H1 (cell line): Measurements from ENCODE around the gene EPG5. TPM values are rescaled to one million over a fixed set of nuclear protein-coding genes. Genes with fewer than 3 reads are reported as not detected.

Experiments
- CTCF ChIA-PET: fragments of 300-600 bp; sonication (Branson Sonifier 250); formaldehyde crosslinking; loops from one replicate; lab custom pipeline; 2021; ENCODE audit not compliant: partially characterized antibody; lab: Charles Lee
- POLR2A ChIA-PET: fragments of 300-600 bp; sonication (Branson Sonifier 250); formaldehyde crosslinking; loops from one replicate; lab custom pipeline; 2021; ENCODE audit warnings: inconsistent platforms; ENCODE audit not compliant: partially characterized antibody; lab: Charles Lee
- DNase-seq, 2 experiments: peaks; one replicate each; pipeline versions ENCODE4 v3.0.0 to v3.0.0-alpha.2; 2010 to 2022; ENCODE audit warnings: low spot score in 2 of 2, low read depth in 1 of 2, mixed read lengths in 1 of 2
- FAIRE-seq: peaks from 2 replicates; lab custom pipeline; 2011; peaks lifted over from hg19 to GRCh38; lab: Jason Lieb, UNC
- H2AFZ ChIP-seq: 2 replicates; pipeline ENCODE4 v1.8.1; 2012; ENCODE audit warnings: low read length, inconsistent platforms
- H2AK5ac ChIP-seq: 2 replicates; pipeline ENCODE4 v1.6.1; 2013; ENCODE audit warnings: low read depth, low read length
- H2BK120ac ChIP-seq: replicated peaks from 2 replicates; pipeline ENCODE3; 2013; ENCODE audit warnings: low read depth, low read length, inconsistent platforms
- H2BK12ac ChIP-seq: 2 replicates; pipeline ENCODE4 v1.6.1; 2013; ENCODE audit warnings: low read depth, low read length
- H2BK15ac ChIP-seq: 2 replicates; pipeline ENCODE4 v1.6.1; 2013; ENCODE audit warnings: low read length
- H2BK20ac ChIP-seq: 2 replicates; pipeline ENCODE4 v1.6.1; 2013; ENCODE audit warnings: low read length
- H2BK5ac ChIP-seq: 2 replicates; pipeline ENCODE4 v1.6.1; 2013; ENCODE audit warnings: low read depth, low read length
- H3K14ac ChIP-seq: 2 replicates; pipeline ENCODE4 v1.6.1; 2013; ENCODE audit warnings: inconsistent platforms; ENCODE audit not compliant: insufficient read length
- H3K18ac ChIP-seq: 2 replicates; pipeline ENCODE4 v1.6.1; 2013; ENCODE audit warnings: low read length; ENCODE audit errors: extremely low read depth
- H3K23ac ChIP-seq: 2 replicates; pipeline ENCODE4 v1.6.1; 2013; ENCODE audit warnings: inconsistent platforms; ENCODE audit not compliant: insufficient read length
- H3K23me2 ChIP-seq: 2 replicates; pipeline ENCODE4 v1.6.1; 2013; ENCODE audit warnings: low read depth, low read length
- H3K27ac ChIP-seq: 2 replicates; pipeline ENCODE4 v1.6.1; 2011; ENCODE audit warnings: low read depth, low read length, inconsistent platforms
- H3K27me3 ChIP-seq, 4 experiments: replicated peaks in 1 of 4; 1 replicate in 1 of 4; 2 replicates in 3 of 4; pipeline versions ENCODE4 v1.6.1 to v1.8.1; 2011 to 2013; ENCODE audit warnings: low read length in 3 of 4, mild to moderate bottlenecking in 3 of 4, inconsistent platforms in 2 of 4, mixed read lengths in 2 of 4, moderate library complexity in 1 of 4; ENCODE audit not compliant: control insufficient read depth in 3 of 4, insufficient read depth in 3 of 4; ENCODE audit errors: extremely low read depth in 1 of 4
- H3K36me3 ChIP-seq, 4 experiments: 2 replicates each; pipeline versions ENCODE4 v1.6.1 to v1.8.1; 2011 to 2013; ENCODE audit warnings: mild to moderate bottlenecking in 4 of 4, low read length in 3 of 4, moderate library complexity in 2 of 4, control low read depth in 1 of 4, inconsistent platforms in 1 of 4; ENCODE audit not compliant: insufficient read depth in 4 of 4, control insufficient read depth in 2 of 4
- H3K4ac ChIP-seq: replicated peaks from 2 replicates; pipeline ENCODE3; 2013; ENCODE audit warnings: low read length, low read depth, mixed read lengths, inconsistent platforms; ENCODE audit not compliant: insufficient read length
- H3K4me1 ChIP-seq, 4 experiments: replicated peaks in 1 of 4; 1 replicate in 1 of 4; 2 replicates in 3 of 4; pipeline versions ENCODE4 v1.6.1 to v1.8.1; 2011 to 2013; ENCODE audit warnings: low read length in 3 of 4, inconsistent platforms in 2 of 4, mixed read lengths in 1 of 4; ENCODE audit not compliant: insufficient read depth in 4 of 4, control insufficient read depth in 3 of 4
- H3K4me2 ChIP-seq, 2 experiments: 2 replicates each; pipeline versions ENCODE4 v1.6.1 to v1.8.1; 2011 to 2013; ENCODE audit warnings: low read depth in 2 of 2, low read length in 2 of 2, control low read depth in 1 of 2, inconsistent platforms in 1 of 2, mild to moderate bottlenecking in 1 of 2; ENCODE audit not compliant: insufficient read depth in 1 of 2
- H3K4me3 ChIP-seq, 4 experiments: fragments of 200-600, 300-600 bp in 1 of 4; sonication (generic), shearing (Covaris generic), sonication (Bioruptor Twin) in 1 of 4; 2 replicates each; pipeline versions ENCODE4 v1.5.1 to v1.8.1; 2011 to 2016; ENCODE audit warnings: low read length in 4 of 4, low read depth in 3 of 4, control low read depth in 2 of 4, inconsistent platforms in 2 of 4, mild to moderate bottlenecking in 2 of 4, mixed read lengths in 1 of 4, moderate library complexity in 1 of 4; ENCODE audit not compliant: insufficient read depth in 2 of 4; ENCODE audit errors: extremely low read depth in 1 of 4
- H3K56ac ChIP-seq: replicated peaks from 2 replicates; pipeline ENCODE3; 2013; ENCODE audit warnings: low read depth, mild to moderate bottlenecking, mixed read lengths, low read length, inconsistent platforms; ENCODE audit not compliant: insufficient read length
- H3K79me1 ChIP-seq: 2 replicates; pipeline ENCODE4 v1.6.1; 2013; ENCODE audit warnings: low read depth, low read length, control low read depth
- H3K79me2 ChIP-seq, 2 experiments: 2 replicates each; pipeline versions ENCODE4 v1.6.1 to v1.8.1; 2012 to 2013; ENCODE audit warnings: low read length in 2 of 2, mild to moderate bottlenecking in 2 of 2, inconsistent platforms in 1 of 2; ENCODE audit not compliant: insufficient read depth in 2 of 2, control insufficient read depth in 1 of 2
- H3K9ac ChIP-seq, 4 experiments: replicated peaks in 1 of 4; 1 replicate in 1 of 4; 2 replicates in 3 of 4; pipeline versions ENCODE4 v1.6.1 to v1.8.1; 2011 to 2013; ENCODE audit warnings: low read depth in 3 of 4, low read length in 3 of 4, control low read depth in 2 of 4, mild to moderate bottlenecking in 2 of 4, moderate library complexity in 2 of 4, inconsistent platforms in 1 of 4; ENCODE audit errors: extremely low read depth in 1 of 4
- H3K9me3 ChIP-seq, 2 experiments: 2 replicates each; pipeline versions ENCODE4 v1.6.1 to v1.8.1; 2012 to 2013; ENCODE audit warnings: mild to moderate bottlenecking in 2 of 2, moderate library complexity in 2 of 2, control low read depth in 1 of 2, inconsistent platforms in 1 of 2, low read depth in 1 of 2, low read length in 1 of 2, mixed read lengths in 1 of 2; ENCODE audit not compliant: insufficient read depth in 2 of 2
- H4K20me1 ChIP-seq, 2 experiments: replicated peaks in 1 of 2; 2 replicates each; pipeline versions ENCODE3 to v1.8.1; 2011 to 2013; ENCODE audit warnings: inconsistent platforms in 2 of 2, low read length in 2 of 2, mild to moderate bottlenecking in 1 of 2; ENCODE audit not compliant: insufficient read depth in 2 of 2, control insufficient read depth in 1 of 2
- H4K5ac ChIP-seq: 2 replicates; pipeline ENCODE4 v1.6.1; 2013; ENCODE audit warnings: low read length, low read depth, mixed read lengths, inconsistent platforms; ENCODE audit not compliant: insufficient read length
- H4K8ac ChIP-seq: 2 replicates; pipeline ENCODE4 v1.8.0; 2013; ENCODE audit warnings: mild to moderate bottlenecking, moderate library complexity, low read length, inconsistent platforms; ENCODE audit not compliant: insufficient read depth; ENCODE audit errors: extremely low read depth
- H4K91ac ChIP-seq: replicated peaks from 2 replicates; pipeline ENCODE3; 2013; ENCODE audit warnings: low read length, mixed read lengths, inconsistent platforms; ENCODE audit not compliant: insufficient read length
- WGBS, 2 experiments: shearing (Covaris generic) in 1 of 2; methylation state at CpG; one replicate each; pipeline versions ENCODE4 v1.1.6 to v1.1.7; 2013 to 2015; ENCODE audit warnings: low lambda C conversion rate in 2 of 2, mixed read lengths in 2 of 2, inconsistent platforms in 1 of 2, low coverage in 1 of 2, missing lambda C conversion rate in 1 of 2; ENCODE audit not compliant: insufficient replicate concordance in 2 of 2, insufficient coverage in 1 of 2, insufficient read length in 1 of 2; ENCODE audit errors: extremely low coverage in 1 of 2, missing lambda C conversion rate in 1 of 2; 5-methylcytosine and 5-hydroxymethylcytosine counted together
- polyA plus RNA-seq, 7 experiments: library from polyadenylated mRNA; depleted of rRNA in 3 of 7; stranded (reverse) in 5 of 7; unstranded in 2 of 7; fragments of >200 nt in 5 of 7; fragments of 200-250 nt in 2 of 7; gene quantifications; 1 replicate in 5 of 7; 2 replicates in 1 of 7; 4 replicates in 1 of 7; pipeline versions ENCODE4 v1.2.1 to v1.2.3, GENCODE V29; 2011 to 2013; ENCODE audit warnings: missing spikeins in 2 of 7, mixed read lengths in 2 of 7
- total RNA-seq: library from RNA; stranded (reverse); fragmentation: NEBNext Ultra II Directional; extraction: Animal tissue kit (Norgen Biotek cat#: 25700); gene quantifications from 2 replicates; pipeline ENCODE4 v1.2.1, GENCODE V29; 2021
- TF ChIP-seq, protein P1 (sequence below), 3 experiments: IDR thresholded peaks; 1 replicate in 2 of 3; 2 replicates in 1 of 3; pipeline versions ENCODE4 v1.5.1 to v1.6.1; 2011; ENCODE audit warnings: low read length in 3 of 3, mild to moderate bottlenecking in 3 of 3, inconsistent platforms in 2 of 3, low read depth in 1 of 3, moderate library complexity in 1 of 3; ENCODE audit not compliant: insufficient read depth in 1 of 3; ENCODE audit errors: control extremely low read depth in 1 of 3

EPG5 gene
- total and polyA plus RNA-seq, 2 of the 8 experiments (the other 6 are each of a cell fraction or from before 2014, with no cell fraction given): 14.1 to 18.3 TPM

DNA sequence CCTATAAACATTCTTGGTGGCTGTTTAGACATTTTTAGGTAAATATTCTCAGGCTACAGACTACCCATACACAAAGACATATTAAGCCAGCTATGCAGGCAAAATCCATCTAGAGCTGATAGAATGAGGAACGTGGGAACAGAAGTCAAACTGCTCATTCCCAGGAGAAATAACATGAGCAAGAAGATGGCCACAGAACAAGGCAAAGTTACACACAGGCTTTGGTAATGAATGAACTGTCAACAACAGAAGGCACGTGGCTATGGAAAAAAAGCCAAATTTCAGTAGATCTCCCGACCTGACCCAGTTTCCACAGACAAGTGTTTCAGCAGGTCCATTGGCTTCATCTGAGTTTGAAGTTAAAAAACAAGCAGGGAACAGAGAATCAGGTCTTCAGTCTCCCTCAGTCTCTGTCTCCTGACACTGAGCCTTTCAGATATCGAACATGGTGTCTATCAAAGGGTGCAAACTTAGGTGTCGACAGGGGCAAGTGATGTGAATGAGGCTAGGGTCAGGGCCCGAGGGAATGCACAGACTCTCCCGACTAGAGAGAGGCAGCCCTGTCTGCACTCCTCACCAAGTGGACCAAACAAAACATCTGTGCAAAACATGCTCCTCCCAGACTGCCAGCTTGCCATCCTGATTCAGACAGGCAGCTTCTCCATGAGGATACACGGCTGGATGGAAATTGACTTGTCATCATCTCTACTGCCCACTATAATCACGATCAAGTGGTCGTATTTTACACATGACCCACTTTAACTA, 115.8 kb downstream of the EPG5 start:
- H3K27me3 ChIP-seq: no peaks in the 10 kb centered on the region
- no peak overlapping the region for H2BK15ac ChIP-seq
- H3K23ac ChIP-seq: no peak overlapping the region
- no peak overlapping the region for H2AFZ ChIP-seq
- ChIA-PET CTCF (interaction anchor here (1.0 to 5.2 kb wide), 24 partner anchors 9 to 236 kb away, joined by 3 to 41 read pairs (median 4); partner anchors contain the start of gene SLC14A1), POLR2A (no interaction called here)
- no peak overlapping the region for H2BK20ac ChIP-seq
- no peak overlapping the region for H4K91ac ChIP-seq
- 90% methylated on average over 10 of the region's 10 CpGs; no CpG with 5 or more reads in 1 of the 2 experiments for WGBS, 2 experiments
- H3K9me3 ChIP-seq: no peaks in the 10 kb centered on the region
- no peaks in the 10 kb centered on the region for H3K79me2 ChIP-seq
- no peaks in the 10 kb centered on the region for H3K23me2 ChIP-seq
- no peaks in the 10 kb centered on the region for H4K20me1 ChIP-seq
- H3K4me1 ChIP-seq: no peaks in the 10 kb centered on the region
- H4K8ac ChIP-seq: no peak overlapping the region
- no peak overlapping the region for H4K5ac ChIP-seq
- H3K4me3 ChIP-seq: no peak overlapping the region
- H3K14ac ChIP-seq: no peak overlapping the region
- no peak overlapping the region for H2BK120ac ChIP-seq
- TF ChIP-seq, protein P1, sequence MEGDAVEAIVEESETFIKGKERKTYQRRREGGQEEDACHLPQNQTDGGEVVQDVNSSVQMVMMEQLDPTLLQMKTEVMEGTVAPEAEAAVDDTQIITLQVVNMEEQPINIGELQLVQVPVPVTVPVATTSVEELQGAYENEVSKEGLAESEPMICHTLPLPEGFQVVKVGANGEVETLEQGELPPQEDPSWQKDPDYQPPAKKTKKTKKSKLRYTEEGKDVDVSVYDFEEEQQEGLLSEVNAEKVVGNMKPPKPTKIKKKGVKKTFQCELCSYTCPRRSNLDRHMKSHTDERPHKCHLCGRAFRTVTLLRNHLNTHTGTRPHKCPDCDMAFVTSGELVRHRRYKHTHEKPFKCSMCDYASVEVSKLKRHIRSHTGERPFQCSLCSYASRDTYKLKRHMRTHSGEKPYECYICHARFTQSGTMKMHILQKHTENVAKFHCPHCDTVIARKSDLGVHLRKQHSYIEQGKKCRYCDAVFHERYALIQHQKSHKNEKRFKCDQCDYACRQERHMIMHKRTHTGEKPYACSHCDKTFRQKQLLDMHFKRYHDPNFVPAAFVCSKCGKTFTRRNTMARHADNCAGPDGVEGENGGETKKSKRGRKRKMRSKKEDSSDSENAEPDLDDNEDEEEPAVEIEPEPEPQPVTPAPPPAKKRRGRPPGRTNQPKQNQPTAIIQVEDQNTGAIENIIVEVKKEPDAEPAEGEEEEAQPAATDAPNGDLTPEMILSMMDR (IDR thresholded peaks at IDR 0.05; ENCODE audit: control extremely low read depth in 1 of 3, insufficient read depth in 1 of 3, low read depth in 1 of 3, low read length in 3 of 3): no peak
- DNase-seq (no peak), FAIRE-seq (no peak)
- H3K36me3 ChIP-seq: peaks cover 0 to 6% (median 4%) of the 10 kb centered on the region in 4 experiments; a peak in 5 of 8 replicates
- H3K18ac ChIP-seq: no peak overlapping the region
- H2BK5ac ChIP-seq: no peak overlapping the region
- H2AK5ac ChIP-seq: no peak overlapping the region
- H3K27ac ChIP-seq: no peak overlapping the region
- no peak overlapping the region for H3K4me2 ChIP-seq
- no peak overlapping the region for H3K56ac ChIP-seq
- H2BK12ac ChIP-seq: no peak overlapping the region
- H3K79me1 ChIP-seq: no peaks in the 10 kb centered on the region
- H3K9ac ChIP-seq: no peak overlapping the region
- H3K4ac ChIP-seq: no peak overlapping the region
